ENCODE results near the gene DGUOK.
A peak's percentile ranks its signal among the peaks of the same experiment; 100 is the strongest.
"Not testable (repeated sequence)": the region's sequence is repeated elsewhere in the genome, so short reads cannot be mapped to it uniquely, and the experiment has no call there.

DGUOK gene

DNA sequence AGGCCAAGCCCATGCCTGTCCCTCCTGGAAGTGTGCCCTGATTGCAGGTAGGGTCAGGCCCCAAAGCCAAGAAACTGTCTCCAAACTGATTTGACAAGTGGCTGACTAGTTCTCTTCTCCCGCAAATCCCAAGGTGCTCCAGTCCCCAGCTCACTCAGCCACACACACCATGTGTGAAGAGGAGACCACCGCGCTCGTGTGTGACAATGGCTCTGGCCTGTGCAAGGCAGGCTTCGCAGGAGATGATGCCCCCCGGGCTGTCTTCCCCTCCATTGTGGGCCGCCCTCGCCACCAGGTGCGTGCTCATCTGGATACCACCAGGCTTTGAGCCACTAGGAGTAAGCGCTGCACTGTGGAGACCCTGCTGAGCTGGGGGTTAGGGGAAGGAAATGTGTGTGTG is 25.5 kb upstream of the DGUOK start:
- no peak for DNase-seq (ENCODE audit: low spot score)
- in situ Hi-C loops (cut with MboI; ENCODE audit: low sequenced_read_pairs, unreplicated experiment) = no loop called here
- no peak for TF ChIP-seq CTCF (IDR thresholded peaks at IDR 0.05; ENCODE audit: borderline replicate concordance, control extremely low read depth, extremely low read depth, insufficient read depth, missing control alignments)

GRCh38 chr2:73902284-73902683 is 24.4 kb upstream of the DGUOK start:
- DNase-seq (ENCODE audit: low spot score) = no peak
- TF ChIP-seq CTCF (IDR thresholded peaks at IDR 0.05; ENCODE audit: borderline replicate concordance, control extremely low read depth, extremely low read depth, insufficient read depth, missing control alignments) = no peak
- in situ Hi-C loops (cut with MboI; ENCODE audit: low sequenced_read_pairs, unreplicated experiment) = no loop called here

- DNase-seq (ENCODE audit: low spot score) = no peak
- in situ Hi-C loops (cut with MboI; ENCODE audit: low sequenced_read_pairs, unreplicated experiment) = no loop called here
- no peak for TF ChIP-seq CTCF (IDR thresholded peaks at IDR 0.05; ENCODE audit: borderline replicate concordance, control extremely low read depth, extremely low read depth, insufficient read depth, missing control alignments)
Measured at GRCh38 chr2:73903313-73903712, 23.4 kb upstream of the DGUOK start.

DNA sequence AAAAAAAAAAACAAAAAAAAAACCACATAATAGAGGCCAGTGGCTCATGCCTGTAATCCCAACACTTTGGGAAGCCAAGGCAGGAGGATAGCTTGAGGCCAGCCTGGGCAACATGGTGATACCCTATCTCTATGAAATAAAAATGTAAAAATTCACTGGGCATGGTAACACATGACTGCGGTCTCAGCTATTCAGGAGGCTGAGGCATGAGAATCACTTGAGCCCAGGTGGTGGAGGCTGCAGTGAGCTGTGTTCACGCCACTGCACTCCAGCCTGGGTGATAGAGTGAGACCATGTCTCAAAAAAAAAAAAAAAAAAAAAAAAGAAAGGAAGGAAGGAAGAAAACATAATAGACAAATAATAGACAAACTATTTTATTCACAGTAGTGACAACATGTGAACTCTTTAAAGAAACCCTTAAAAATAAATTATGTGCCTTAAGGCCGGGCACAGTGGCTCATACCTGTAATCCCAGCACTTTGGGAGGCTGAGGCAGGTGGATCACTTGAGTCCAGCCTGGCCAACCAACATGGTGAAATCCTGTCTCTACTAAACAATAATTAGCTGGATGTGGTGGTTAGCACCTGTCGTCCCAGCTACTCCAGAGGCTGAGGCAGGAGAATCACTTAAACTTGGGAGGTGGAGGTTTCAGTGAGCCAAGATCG is 22.6 kb upstream of the DGUOK start:
- DNase-seq (ENCODE audit: low spot score); in situ Hi-C loops (cut with MboI; ENCODE audit: low sequenced_read_pairs, unreplicated experiment): not testable (repeated sequence)

GRCh38 chr2:73904952-73905351 is 21.7 kb upstream of the DGUOK start:
- DNase-seq (ENCODE audit: low spot score) = no peak
- TF ChIP-seq CTCF (IDR thresholded peaks at IDR 0.05; ENCODE audit: borderline replicate concordance, control extremely low read depth, extremely low read depth, insufficient read depth, missing control alignments) = no peak
- in situ Hi-C loops (cut with MboI; ENCODE audit: low sequenced_read_pairs, unreplicated experiment) = no loop called here

GRCh38 chr2:73906847-73907505 is 19.7 kb upstream of the DGUOK start:
- in situ Hi-C loops (cut with MboI; ENCODE audit: low sequenced_read_pairs, unreplicated experiment) = no loop called here
- no peak for TF ChIP-seq CTCF (IDR thresholded peaks at IDR 0.05; ENCODE audit: borderline replicate concordance, control extremely low read depth, extremely low read depth, insufficient read depth, missing control alignments)
- DNase-seq (ENCODE audit: low spot score) = no peak

DNA sequence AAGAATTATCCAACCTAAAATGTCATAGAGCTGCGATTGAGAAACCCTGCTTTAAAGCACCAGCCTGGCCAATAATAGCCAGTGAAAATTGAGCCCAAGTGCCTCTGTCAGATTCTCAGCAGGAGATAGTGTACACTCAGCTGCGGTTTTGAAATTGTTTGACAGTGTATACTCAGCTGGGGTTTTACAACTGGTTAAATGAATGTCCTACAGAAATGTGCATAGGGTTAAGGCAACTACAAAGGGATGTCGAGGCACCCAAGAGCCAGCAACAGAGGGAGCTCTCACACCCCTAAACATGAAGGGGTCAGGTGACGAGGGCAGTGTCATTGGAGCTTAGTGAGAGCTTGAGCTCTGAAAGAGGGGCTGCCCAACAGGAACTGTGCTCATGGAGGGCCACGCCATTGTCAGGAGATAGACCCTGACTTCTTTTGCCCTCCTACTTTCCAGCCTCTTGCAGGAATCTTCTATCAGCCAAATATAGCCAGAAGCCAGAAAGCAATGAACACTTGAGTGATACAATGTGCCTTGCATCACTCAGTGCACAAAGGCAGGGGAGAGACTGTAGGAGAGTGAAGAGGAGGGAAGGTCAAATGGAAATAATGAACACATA is 18.7 kb upstream of the DGUOK start:
- TF ChIP-seq CTCF (IDR thresholded peaks at IDR 0.05; ENCODE audit: borderline replicate concordance, control extremely low read depth, extremely low read depth, insufficient read depth, missing control alignments) = peak; percentile 49
- DNase-seq (ENCODE audit: low spot score) = peak; percentile 75
- in situ Hi-C loops (cut with MboI; ENCODE audit: low sequenced_read_pairs, unreplicated experiment) = no loop called here
